ENCODE measurements around the gene NEGR1.

GRCh38 chr1:71721532-71721931 lies 560.8 kb downstream of the NEGR1 start:
- TF ChIP-seq, protein P1, sequence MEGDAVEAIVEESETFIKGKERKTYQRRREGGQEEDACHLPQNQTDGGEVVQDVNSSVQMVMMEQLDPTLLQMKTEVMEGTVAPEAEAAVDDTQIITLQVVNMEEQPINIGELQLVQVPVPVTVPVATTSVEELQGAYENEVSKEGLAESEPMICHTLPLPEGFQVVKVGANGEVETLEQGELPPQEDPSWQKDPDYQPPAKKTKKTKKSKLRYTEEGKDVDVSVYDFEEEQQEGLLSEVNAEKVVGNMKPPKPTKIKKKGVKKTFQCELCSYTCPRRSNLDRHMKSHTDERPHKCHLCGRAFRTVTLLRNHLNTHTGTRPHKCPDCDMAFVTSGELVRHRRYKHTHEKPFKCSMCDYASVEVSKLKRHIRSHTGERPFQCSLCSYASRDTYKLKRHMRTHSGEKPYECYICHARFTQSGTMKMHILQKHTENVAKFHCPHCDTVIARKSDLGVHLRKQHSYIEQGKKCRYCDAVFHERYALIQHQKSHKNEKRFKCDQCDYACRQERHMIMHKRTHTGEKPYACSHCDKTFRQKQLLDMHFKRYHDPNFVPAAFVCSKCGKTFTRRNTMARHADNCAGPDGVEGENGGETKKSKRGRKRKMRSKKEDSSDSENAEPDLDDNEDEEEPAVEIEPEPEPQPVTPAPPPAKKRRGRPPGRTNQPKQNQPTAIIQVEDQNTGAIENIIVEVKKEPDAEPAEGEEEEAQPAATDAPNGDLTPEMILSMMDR (IDR thresholded peaks at IDR 0.05): no peak
- TF ChIP-seq POLR2A (IDR thresholded peaks at IDR 0.05): no peak

Measured in gastroesophageal sphincter (tissue), 3 donors.